Measurements from ENCODE around the gene LCN9. TPM values are rescaled to one million over a fixed set of nuclear protein-coding genes. Genes with fewer than 3 reads are reported as not detected.

The LCN9 gene, protein sequence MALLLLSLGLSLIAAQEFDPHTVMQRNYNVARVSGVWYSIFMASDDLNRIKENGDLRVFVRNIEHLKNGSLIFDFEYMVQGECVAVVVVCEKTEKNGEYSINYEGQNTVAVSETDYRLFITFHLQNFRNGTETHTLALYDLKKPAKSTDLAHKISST
- not detected for total RNA-seq

GRCh38 chr9:135662758-135663450 lies at the start of gene LCN9:
LCN9 (plus strand) TSS chr9:135663309; CDS start chr9:135663322, 13 bp downstream.
- no peaks in the 10 kb centered on the region for H3K36me3 Mint-ChIP-seq
- no peak for ATAC-seq
- no peaks in the 10 kb centered on the region for H3K9me3 Mint-ChIP-seq (ENCODE audit: low read depth)
- no peaks in the 10 kb centered on the region for H3K4me1 Mint-ChIP-seq
- H3K4me3 Mint-ChIP-seq, result no peak within 1 kb of the TSS
- no peak for DNase-seq
- no peak within 1 kb of the TSS for H3K27ac Mint-ChIP-seq
- no peaks in the 10 kb centered on the region for H3K27me3 Mint-ChIP-seq
- CTCF ChIA-PET, result no interaction called here

DNA sequence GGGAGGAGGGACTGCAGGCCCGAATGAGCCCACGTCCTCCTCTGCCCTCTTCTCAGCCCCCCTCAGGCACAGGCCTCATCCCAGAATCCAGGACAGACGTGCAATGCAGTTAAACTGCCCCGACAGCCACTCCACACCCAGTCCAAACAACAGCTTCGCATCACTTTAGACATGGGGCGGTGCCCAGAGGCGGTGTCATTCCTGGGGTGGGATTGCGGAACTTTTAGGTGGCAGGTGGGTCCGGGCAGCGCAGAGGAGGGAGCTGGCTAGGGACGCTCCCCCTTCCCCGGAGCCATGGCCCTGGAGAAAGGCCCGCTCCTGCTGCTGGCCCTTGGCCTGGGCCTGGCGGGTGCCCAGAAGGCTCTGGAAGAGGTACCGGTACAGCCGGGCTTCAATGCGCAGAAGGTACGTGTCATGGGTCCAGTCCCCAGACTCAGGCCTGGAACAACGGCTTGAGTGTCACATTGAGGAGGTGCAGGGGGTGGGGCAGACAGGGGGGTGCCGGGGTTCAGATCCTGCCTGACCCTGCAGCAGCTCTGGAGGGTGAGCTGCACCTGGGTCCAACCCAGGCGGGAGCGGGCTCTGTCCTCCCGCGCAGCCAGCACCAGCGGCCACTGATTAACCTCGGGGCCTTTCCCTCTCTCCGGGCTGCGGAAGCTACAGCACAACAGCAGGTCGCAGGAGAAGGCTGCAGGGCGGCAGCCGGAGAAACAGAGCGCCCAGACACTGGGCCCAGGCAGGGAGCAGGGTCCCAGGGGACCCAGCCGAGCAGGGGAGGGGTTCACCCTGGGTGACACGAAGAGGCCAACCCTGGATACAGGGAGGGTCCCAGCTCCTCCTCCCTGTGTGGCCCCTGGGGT lies 48.9 kb upstream of the LCN9 start:
- CTCF ChIA-PET, result interaction anchor here (1.1 kb wide), 1 partner anchor 10 kb away, joined by 3 read pairs; no protein-coding TSS in a partner anchor
- H3K9me3 Mint-ChIP-seq (ENCODE audit: low read depth), result no peaks in the 10 kb centered on the region
- no peak overlapping the region for H3K4me3 Mint-ChIP-seq
- no peaks in the 10 kb centered on the region for H3K4me1 Mint-ChIP-seq
- DNase-seq (peak; percentile 37), ATAC-seq (no peak)
- no peaks in the 10 kb centered on the region for H3K27me3 Mint-ChIP-seq
- no peaks in the 10 kb centered on the region for H3K36me3 Mint-ChIP-seq
- no peak overlapping the region for H3K27ac Mint-ChIP-seq

DNA sequence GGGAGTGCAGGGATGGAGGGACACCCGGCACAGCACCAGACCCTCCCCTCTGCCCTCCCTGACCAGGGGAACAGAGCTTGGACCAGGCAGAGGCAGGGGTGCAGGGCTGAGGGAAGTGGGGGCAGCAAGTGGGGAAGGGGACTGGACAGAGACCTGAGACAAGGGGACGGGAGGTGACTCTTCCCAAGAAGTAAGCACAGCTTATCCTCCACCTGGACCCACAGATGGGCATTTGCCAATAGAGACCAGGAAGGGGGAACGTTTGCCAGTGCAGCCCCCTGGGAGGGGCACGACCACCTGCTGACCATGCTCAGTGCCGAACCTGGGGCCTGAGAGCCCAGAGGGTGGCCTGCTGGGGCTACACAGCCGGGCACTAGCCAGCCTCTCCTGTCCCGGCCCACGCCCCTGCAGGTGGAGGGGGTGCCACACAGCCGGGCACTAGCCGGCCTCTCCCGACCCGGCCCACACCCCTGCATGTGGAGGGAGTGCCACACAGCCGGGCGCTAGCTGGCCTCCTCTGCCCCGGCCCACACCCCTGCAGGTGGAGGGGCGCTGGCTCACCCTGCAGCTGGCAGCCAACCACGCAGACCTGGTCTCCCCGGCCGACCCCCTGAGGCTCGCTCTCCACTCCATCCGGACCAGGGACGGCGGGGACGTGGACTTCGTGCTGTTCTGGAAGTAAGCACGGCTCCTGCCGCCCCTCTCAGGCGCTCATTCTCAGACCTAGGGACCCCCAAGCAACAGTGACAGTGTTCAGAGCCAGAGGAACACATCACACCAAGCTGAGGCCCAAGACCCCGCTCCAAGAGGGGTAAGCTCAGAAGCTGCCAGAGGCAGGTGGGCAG lies 48.1 kb upstream of the LCN9 start:
- Mint-ChIP-seq H3K27ac (no peak overlapping the region), H3K4me3 (no peak overlapping the region), H3K9me3 (ENCODE audit: low read depth) (no peaks in the 10 kb centered on the region), H3K27me3 (no peaks in the 10 kb centered on the region), H3K4me1 (no peaks in the 10 kb centered on the region), H3K36me3 (no peaks in the 10 kb centered on the region)
- CTCF ChIA-PET, result interaction anchor here (1.1 kb wide), 1 partner anchor 11 kb away, joined by 3 read pairs; no protein-coding TSS in a partner anchor
- DNase-seq (peak; percentile 38), ATAC-seq (no peak)

GRCh38 chr9:135615666-135616618 lies 47.2 kb upstream of the LCN9 start:
- no peak for ATAC-seq
- CTCF ChIA-PET, result no interaction called here

GRCh38 chr9:135616619-135617537 lies 46.2 kb upstream of the LCN9 start:
- Mint-ChIP-seq H3K4me1 (no peaks in the 10 kb centered on the region), H3K27me3 (peaks cover 3% of the 10 kb centered on the region), H3K36me3 (no peaks in the 10 kb centered on the region), H3K4me3 (no peak overlapping the region), H3K9me3 (ENCODE audit: low read depth) (no peaks in the 10 kb centered on the region), H3K27ac (no peak overlapping the region)
- no peak for DNase-seq
- ATAC-seq, result no peak
- CTCF ChIA-PET, result no interaction called here

More at GRCh38 chr9:135615666-135616618, 47.2 kb upstream of the LCN9 start:
- Mint-ChIP-seq H3K27ac (no peak overlapping the region), H3K4me3 (no peak overlapping the region), H3K27me3 (peaks cover 2% of the 10 kb centered on the region), H3K36me3 (no peaks in the 10 kb centered on the region), H3K4me1 (no peaks in the 10 kb centered on the region), H3K9me3 (ENCODE audit: low read depth) (no peaks in the 10 kb centered on the region)
- DNase-seq, result peak; percentile 33

DNA sequence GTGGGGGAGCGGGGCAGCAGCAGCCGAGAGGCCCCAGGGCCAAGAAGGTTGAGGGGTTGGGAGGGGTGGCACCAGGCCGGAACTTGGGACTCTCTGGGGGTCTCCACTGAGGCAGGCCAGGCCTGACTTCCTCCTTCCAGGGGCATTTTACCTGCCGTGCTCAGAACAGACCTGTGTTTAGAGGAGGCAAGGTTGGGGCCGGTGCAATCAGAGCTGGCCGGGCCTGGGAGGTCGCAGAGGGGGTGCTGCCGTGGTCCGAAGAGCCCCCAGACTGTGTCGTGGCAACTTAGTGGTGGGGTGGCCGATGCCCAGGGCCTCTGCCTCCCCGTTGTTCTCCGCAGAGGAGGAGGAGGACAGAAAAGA lies 45.6 kb upstream of the LCN9 start:
- Mint-ChIP-seq H3K4me1 (no peaks in the 10 kb centered on the region), H3K36me3 (no peaks in the 10 kb centered on the region)

DNA sequence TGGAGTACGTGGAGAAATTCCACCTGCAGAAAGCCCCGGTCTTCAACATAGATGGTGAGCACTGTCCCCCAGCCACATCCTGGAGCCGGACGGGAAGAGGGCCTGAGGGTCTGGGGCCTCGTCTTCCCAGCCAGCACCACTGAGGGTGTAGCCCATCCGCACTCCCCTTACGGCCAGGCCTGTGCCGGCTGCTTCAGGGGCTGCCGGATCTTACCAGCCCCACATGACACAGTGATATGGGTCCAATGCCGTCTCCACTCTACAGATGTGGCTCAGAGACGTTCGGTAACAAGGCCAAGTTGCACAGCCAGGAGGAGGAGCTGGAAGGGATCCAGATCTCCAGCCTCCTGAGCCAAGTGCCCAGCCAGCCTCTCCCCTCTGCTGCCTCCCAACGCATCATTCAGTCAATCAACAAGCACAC lies 45.1 kb upstream of the LCN9 start:
- no peaks in the 10 kb centered on the region for H3K9me3 Mint-ChIP-seq (ENCODE audit: low read depth)
- ATAC-seq, result no peak
- H3K36me3 Mint-ChIP-seq, result no peaks in the 10 kb centered on the region
- CTCF ChIA-PET, result no interaction called here
- no peak overlapping the region for H3K4me3 Mint-ChIP-seq
- H3K27ac Mint-ChIP-seq, result no peak overlapping the region
- no peaks in the 10 kb centered on the region for H3K4me1 Mint-ChIP-seq
- H3K27me3 Mint-ChIP-seq, result peaks cover 3% of the 10 kb centered on the region
- DNase-seq, result no peak

More for the DNA sequence above, 45.6 kb upstream of the LCN9 start:
- ATAC-seq (no peak), DNase-seq (no peak)
- no peak overlapping the region for H3K27ac Mint-ChIP-seq
- H3K4me3 Mint-ChIP-seq, result no peak overlapping the region
- peaks cover 3% of the 10 kb centered on the region for H3K27me3 Mint-ChIP-seq
- CTCF ChIA-PET, result no interaction called here
- no peaks in the 10 kb centered on the region for H3K9me3 Mint-ChIP-seq (ENCODE audit: low read depth)

GRCh38 chr9:135618866-135619598 lies 44.1 kb upstream of the LCN9 start:
- H3K4me3 Mint-ChIP-seq, result no peak overlapping the region
- no peak for ATAC-seq
- CTCF ChIA-PET, result no interaction called here

GRCh38 chr9:135619599-135619886 lies 43.6 kb upstream of the LCN9 start:
- Mint-ChIP-seq H3K4me3 (no peak overlapping the region), H3K36me3 (no peaks in the 10 kb centered on the region), H3K4me1 (no peaks in the 10 kb centered on the region), H3K27me3 (peaks cover 3% of the 10 kb centered on the region), H3K27ac (no peak overlapping the region), H3K9me3 (ENCODE audit: low read depth) (no peaks in the 10 kb centered on the region)
- no peak for DNase-seq
- ATAC-seq, result no peak
- CTCF ChIA-PET, result no interaction called here

More at GRCh38 chr9:135618866-135619598, 44.1 kb upstream of the LCN9 start:
- Mint-ChIP-seq H3K36me3 (no peaks in the 10 kb centered on the region), H3K9me3 (ENCODE audit: low read depth) (no peaks in the 10 kb centered on the region), H3K27me3 (peaks cover 3% of the 10 kb centered on the region), H3K4me1 (no peaks in the 10 kb centered on the region), H3K27ac (no peak overlapping the region)
- DNase-seq, result no peak

GRCh38 chr9:135620558-135620957 lies 42.6 kb upstream of the LCN9 start:
- Mint-ChIP-seq H3K27me3 (peaks cover 3% of the 10 kb centered on the region), H3K4me1 (no peaks in the 10 kb centered on the region), H3K9me3 (ENCODE audit: low read depth) (no peaks in the 10 kb centered on the region), H3K4me3 (no peak overlapping the region), H3K36me3 (no peaks in the 10 kb centered on the region), H3K27ac (no peak overlapping the region)
- no peak for DNase-seq
- ATAC-seq, result no peak
- CTCF ChIA-PET, result no interaction called here

GRCh38 chr9:135622415-135623020 lies 40.6 kb upstream of the LCN9 start:
- CTCF ChIA-PET, result no interaction called here
- H3K9me3 Mint-ChIP-seq (ENCODE audit: low read depth), result peaks cover 4% of the 10 kb centered on the region
- no peaks in the 10 kb centered on the region for H3K4me1 Mint-ChIP-seq
- no peaks in the 10 kb centered on the region for H3K36me3 Mint-ChIP-seq
- DNase-seq (no peak), ATAC-seq (no peak)
- no peak overlapping the region for H3K27ac Mint-ChIP-seq
- H3K4me3 Mint-ChIP-seq, result no peak overlapping the region
- peaks cover 3% of the 10 kb centered on the region for H3K27me3 Mint-ChIP-seq
